HG02678 (cell line): Measurements from ENCODE around the gene TK2.
"Not testable (repeated sequence)": the region's sequence is repeated elsewhere in the genome, so short reads cannot be mapped to it uniquely, and the experiment has no call there.

Experiments
- ATAC-seq: cut with Tn5 transposase; IDR thresholded peaks from one replicate; pipeline ENCODE4 v1.9.1; 2021; ENCODE audit warnings: mild to moderate bottlenecking, moderate library complexity; ENCODE audit not compliant: unreplicated experiment

TK2 gene

DNA sequence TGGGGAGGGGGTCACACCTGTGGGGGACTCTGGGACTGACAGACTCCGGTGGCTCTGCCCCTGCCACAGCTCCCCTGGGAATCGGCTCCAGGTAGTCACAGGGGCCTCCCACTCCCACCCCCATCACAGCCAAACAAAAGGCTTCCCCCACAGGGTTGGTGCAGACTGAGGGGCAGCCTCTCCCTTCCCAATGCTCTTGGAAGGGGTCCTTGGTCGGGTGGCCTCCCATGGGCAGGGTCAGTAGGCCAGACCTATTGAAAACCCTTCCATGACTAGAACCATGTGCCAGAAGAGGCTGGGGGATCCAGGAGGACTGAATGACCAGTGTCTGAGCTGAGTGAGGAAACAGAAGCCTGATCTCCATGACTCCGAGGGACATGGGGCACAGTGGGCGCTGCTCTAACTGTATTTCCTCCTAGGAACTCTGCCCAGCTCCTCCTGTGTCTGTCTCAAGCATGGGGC lies 28.6 kb downstream of the TK2 start:
- ATAC-seq = no peak

DNA sequence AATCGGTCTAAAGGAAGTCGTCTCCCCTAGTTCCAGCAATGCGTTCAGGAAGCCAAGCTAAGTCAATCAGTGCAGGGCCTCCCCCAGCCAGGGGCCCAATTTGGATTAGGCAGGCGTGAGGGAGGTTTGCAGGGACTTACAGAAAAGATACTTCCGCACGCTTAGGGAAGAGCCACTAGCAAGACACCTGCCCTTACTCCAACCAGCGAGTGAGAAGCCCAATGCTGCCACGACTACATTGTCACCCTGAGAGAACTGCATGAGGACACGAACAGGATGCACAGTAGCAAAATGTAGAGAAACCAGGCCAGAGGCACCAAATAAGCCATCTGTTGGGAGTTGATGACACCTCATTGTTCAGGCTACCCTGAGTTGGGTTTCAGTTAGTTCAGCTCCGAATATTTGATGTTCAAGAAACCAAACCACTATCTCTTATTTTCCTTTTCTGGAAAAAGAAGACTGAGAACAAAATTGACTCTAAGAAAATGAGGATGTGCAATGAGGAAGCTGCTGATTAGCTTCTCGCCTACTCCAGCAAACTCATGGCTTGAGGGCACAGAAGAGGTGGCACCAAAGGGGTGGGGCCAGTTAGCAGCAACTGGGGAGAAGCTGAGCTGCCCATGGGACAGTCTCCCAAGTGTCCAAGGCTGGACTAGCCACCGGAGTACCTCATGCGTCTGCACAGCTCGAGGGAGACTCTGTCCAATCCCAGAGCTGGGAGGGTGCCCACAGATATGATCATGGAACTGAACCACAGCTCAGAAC lies 29.3 kb downstream of the TK2 start:
- ATAC-seq = no peak

DNA sequence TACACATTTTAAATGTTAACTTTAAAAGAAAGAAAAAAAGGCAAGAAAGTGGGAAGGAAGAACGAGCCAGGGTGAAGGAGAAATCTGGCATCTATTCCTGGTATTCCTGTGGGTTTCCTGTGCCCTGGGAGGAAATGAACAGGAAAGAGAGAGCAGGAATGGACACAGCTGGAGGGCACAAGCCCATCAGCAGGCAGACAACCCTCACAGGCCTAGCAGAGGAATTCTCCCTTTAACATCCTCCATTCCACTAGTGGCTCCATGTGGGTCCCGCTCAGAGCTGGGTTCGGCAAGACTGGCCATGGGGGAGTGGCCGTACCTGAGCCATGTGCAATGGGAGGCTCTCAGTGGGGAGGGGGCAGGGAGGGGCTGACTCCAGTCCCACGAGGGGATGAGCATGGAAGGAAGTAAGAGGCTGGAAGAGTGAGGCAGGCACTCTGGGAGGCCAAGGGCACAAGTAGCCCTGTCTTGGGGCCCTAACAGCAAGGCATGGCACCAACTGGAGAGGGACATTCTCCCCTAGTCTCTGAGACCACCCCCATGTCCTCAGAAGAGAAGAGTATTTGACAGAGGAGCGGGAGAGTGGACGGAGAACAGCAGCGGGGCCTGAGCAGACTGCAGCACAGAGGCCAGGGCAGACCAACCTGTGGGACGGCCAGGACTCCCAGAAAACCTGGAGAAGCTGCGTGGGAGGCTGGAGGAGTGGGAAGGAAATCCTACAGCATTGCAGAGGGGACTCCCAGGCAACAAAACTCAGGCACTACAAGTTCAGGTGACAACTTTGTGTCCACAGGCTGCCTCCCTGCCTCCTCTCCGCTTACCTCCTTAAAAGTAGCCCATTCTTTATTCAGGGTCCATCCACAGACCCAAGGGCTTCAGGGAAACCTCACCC lies 30.2 kb downstream of the TK2 start:
- no peak for ATAC-seq

DNA sequence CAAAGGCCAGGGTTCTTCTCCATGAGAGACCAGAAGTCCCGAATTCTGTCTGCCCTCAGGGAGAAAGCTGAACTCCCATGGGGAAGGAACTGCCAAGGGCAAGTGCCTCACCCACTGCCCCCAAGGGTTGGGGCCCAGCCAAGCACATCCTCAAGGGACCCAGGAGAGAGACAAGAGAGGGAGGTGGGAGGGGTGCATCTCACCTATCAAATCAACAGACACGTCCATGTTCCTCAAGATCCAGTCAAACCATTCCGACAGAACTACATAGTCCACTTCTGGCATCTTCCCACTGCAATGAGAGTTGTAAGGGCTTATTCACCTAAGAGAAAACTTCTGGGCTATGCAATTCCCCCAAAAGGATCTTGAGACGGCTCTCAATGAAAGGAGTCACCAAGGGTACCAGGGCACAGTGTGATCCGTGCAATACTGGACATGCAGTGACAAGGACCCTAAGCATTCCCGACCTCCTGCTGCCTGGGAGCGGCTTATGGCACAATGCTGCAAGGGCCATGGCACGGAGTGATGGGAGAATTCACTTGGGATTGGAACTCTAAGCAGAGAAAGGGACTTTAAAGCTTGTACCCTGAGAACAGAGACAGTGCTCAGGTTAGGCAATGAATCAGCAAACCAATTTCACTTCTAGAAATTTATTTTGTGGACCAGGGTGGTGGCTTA lies 32.2 kb downstream of the TK2 start:
- no peak for ATAC-seq

DNA sequence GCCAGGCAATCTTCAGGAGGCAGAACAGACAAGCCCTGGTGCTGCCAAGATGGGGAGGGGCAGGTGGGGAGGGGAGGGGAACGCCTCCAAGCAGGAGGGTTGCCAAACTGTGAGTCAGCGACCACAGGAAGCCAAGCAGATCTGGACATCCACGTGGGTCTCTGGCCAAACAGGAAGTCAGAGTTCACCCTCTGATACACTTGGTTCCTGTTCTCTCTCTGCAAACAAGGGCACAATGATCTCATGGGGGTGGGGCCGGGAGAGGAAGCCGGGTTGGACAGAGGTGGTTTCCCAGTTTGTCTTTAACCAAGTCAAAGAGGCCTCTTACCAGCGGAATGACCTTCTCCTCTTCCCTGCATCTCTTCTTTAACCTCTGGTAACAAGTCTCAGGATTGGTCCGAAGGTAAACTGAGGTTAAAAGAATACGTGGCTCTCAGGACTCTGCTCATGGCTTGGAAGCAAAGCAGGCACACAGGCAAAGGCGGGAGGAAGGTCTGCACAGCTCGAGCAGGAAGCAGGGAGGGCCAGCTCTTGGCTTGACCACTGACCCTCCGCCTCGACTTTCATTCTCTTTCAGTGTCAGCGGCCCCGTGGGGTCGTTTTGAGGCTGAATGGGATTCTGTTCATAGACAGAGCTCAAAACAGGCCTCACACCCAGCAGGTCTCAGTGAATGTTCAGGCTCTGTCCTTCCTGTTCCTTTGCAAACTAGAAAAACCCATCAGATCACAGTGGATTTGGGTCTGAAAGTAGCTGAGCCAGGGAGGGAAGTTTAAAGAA lies 32.9 kb downstream of the TK2 start:
- ATAC-seq = peak; percentile 97

DNA sequence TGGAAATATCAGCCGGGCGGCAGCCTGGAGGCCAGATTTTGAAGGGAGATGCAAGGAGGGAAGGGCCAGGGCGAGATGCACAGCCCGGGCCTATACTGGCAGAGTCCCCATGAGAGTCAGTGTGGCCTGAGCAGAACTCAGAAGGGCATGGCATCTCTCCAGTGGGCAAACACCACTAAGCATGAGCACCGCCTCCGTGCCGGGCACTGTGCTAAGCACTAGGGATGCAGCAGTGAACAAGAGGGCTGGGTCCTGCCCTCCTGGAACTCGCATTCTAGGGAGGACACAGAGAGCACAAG lies 33.5 kb downstream of the TK2 start:
- no peak for ATAC-seq

DNA sequence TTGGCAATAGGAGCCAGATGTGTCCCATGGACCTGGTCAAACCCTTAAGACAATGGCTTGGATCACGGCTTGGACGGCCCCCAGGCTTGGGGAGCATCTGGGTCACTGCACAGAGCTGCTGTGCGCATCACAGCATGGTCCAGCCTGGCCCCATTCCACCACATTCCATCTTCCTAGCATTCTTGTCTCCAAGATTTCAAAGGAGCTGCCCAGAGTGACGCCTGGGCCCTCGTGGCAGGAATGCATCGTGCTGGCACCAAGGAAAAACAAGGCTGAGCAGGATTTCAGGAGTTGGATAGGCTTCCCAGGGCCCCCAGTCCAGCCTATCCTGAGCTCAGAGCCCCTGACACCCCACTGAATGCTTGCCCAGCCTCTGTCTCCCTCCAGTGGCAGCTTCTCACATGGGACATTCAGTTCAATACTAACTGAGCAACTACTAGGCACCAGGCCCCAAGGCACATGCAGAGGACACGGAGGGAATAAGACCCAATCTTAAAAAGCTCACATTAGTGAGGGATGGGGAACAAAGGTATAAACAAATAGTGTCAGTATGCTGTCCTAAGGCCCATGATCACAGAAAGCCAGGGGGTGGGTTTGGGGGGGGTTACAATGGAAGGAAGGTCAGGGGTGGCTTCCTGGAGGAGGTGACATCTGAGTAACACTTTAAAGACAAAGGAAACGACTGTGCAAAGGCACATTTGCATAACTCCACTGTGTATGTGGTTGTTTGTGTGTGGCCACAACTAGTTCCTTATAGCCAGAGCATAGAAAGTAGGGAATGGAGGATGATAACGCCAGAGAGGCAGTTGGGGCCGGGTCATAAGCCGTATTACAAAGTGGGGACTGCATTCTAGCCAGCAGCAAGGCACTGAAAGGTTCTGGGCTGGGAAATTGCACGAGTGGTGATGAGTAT lies 34.1 kb downstream of the TK2 start:
- ATAC-seq = no peak

DNA sequence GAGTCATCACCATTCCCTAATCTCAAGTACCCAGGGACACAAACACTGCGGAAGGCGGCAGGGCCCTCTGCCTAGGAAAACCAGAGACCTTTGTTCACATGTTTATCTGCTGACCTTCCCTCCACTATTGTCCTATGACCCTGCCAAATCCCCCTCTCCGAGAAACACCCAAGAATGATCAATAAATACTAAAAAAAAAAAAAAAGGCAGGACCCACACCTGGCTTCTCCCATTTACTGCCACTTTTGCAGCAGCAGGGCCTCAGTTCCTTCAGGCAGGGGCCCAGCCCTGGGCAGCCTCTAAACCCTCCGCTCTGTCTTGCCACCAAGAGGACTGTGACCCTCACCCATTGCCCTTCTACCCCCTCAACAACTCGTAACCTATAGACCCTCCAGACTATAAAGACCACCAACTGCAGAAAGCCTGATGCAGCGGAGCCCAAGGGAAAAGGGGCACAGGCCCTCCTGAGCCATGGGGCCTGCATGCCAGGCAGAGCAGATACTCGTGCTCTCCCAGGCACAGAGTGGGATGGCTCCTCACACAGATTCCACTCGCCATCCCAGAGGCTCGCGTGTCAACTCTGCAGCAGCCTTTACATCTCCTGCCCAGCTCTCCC lies 34.8 kb downstream of the TK2 start:
- not testable (repeated sequence) for ATAC-seq

DNA sequence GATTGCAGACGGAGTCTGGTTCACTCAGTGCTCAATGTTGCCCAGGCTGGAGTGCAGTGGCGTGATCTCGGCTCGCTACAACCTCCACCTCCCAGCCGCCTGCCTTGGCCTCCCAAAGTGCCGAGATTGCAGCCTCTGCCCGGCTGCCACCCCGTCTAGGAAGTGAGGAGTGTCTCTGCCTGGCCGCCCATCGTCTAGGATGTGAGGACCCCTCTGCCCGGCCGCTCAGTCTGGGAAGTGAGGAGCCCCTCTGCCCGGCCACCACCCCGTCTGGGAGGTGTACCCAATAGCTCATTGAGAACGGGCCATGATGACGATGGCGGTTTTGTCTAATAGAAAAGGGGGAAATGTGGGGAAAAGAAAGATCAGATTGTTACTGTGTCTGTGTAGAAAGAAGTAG lies 35.5 kb downstream of the TK2 start:
- not testable (repeated sequence) for ATAC-seq

DNA sequence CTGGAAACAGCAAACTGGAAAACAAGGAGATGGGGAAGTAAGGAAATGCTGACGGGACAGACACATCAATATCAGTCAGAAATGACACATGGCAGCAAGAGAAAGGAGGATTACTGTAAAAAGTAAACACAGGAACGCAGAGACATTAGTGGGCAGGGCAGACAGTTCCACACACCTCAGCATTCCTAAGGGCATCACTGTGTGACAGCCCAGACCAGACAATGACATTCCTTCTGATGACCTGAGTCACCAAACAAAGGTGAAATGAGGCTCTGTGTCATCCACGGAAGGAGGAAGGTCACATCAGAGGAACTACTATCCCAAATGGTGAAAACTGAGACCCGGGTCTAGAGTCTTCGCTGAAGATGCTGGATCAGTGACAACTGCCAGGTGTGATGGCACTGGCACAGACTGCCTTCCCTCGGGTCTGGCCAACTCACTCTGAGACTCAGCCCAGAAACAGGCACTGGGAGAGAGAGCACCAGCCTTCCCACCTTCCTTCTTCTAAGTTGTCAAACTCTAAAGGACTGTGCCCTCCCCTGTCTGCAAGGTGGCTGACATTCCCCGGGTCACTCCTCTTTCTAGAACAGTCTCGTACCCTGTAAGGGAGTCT lies 36.7 kb downstream of the TK2 start:
- no peak for ATAC-seq

DNA sequence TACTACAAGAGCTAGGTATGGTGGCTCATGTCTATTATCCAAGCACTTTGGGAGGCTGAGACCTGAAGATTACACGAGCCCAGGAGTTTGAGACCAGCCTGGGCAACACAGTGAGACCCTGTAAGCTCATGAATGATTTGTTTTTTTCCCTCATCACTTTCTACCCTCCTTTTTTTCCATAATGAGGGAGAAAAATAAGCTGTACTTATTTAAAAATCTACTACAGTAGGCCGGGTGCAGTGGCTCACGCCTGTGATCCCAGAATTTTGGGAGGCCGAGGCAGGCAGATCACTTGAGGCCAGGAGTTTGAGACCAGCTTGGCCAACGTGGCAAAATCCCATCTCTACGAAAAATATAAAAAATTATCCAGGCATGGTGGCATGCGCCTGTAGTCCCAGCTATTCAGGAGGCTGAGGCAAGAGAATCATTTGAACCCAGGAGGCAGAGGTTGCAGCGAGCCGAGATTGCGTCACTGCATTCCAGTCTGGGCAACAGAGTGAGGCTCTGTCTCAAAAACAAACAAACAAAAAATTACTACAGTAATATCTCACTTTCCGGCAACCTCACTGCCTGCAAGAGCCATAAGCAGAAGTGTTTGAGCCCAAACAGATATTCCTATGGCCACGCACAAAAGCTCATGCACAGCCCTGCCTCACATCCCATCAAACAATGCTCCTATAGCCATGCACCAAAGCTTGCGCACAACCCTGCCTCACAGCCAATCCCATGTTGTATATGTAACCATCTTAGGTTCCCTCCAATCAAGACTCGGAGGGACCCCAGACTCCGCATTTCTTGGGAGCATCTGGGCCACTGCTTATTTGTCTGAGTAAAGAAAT lies 37.4 kb downstream of the TK2 start:
- no peak for ATAC-seq

DNA sequence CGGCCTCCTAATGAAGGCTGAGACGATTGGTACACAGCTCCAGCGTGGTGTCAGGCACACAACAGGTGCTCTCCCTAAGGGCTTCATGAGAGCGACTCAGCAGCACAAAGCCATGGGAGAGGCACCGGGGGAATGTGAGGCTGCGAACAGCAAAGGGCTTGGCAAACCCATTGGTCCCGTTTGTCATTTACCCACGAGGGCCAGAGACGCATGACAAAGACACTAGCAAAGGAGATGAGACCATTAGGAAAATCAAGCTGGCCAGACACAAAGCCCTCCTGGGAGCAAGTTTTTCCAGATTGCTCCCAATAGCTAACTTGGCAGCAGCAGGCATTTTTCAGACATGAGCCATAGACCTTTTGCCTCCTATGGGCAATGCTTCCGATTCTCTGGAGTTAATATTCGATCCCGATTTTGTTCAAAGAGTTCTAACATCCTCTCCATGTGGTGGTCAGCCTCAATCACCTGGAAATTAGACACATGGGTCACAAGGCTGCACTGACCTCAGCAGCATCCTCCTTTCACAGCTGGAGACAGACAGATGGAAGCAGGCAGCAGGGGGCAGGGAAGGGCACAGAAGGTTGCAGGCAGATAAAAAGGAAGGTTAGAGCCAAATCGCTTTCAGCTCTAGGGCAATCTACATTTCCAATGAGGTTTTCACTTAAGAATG lies 38.2 kb downstream of the TK2 start:
- no peak for ATAC-seq

DNA sequence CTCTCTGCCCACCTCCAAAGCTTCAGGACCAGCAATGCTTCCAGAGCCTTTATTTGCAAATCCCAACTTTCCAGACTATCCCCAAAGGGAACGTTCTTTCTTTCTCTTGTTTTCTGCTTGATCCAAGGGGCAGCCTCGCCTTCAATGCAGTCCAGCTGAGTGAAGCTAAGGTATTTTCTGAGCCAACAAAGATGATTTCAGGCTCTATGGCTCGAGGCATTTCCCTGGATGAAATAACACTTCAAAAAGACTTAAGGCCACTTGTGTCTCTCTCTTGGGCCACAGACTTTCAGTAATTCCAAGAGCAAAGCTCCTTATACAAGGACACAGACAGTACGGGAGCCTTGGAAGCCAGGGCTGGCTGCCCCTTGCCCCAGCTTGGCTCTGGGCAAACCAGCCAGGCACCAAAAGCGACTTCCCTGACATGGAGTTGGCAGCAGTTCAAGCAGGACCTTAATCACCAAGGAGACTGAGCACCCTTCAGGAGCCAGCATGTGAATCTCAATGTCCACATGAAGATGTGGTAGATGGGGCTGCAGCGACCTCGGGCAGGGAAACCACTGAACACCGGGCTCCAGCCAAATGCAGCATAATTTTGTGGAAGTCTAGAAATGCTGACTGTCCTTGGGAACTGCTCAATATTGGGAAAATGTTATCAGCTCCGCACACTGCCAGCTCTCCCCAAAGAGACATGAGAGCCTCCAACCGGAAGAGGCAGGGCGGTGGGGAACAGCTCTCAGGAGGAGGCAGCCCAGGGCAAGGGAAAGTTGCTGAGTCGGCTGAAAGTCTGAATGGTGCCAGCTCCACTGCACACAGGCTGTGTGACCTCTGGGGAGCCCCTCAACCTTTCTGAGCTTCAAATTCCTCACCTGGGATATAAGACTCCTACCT lies 39.0 kb downstream of the TK2 start:
- no peak for ATAC-seq

DNA sequence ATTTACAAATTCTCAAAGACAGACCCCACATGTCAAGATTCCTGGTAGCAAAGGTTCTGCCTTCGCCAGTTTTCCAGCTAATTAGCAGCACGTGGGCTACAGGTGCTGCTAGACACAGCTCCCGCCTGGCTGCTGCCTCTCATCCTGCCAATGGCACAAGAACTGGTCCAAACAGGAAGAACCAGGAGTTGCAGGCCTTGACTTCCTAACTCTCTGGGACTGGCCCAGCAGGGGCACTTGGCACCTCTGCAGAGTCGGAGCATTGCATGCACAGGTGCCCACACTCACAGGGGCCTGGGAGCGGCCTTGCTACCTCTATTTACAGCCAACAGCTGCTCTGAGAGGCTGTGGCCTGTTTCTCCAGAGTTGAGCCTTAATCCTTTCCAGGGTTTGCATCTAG lies 39.6 kb downstream of the TK2 start:
- ATAC-seq = no peak

DNA sequence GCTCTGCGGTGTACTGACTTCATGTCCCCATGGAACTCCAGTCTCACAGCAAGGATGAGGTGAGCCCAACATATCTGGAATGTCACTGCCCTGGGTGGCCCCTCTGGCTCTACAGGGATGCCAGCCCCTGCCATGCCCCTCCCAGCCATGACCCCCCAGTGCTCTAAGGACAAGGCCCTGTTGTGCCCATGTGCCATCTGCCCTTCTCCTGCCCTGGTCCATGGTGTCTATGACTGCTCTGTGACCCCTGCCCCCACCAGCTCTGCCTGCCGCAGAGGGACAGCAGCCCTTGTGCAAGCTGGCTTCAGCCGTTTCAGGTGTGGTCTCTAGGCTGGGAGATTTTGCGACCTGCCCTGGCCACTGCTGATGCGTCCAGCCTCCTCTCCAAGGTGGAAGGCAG lies 40.3 kb downstream of the TK2 start:
- no peak for ATAC-seq

DNA sequence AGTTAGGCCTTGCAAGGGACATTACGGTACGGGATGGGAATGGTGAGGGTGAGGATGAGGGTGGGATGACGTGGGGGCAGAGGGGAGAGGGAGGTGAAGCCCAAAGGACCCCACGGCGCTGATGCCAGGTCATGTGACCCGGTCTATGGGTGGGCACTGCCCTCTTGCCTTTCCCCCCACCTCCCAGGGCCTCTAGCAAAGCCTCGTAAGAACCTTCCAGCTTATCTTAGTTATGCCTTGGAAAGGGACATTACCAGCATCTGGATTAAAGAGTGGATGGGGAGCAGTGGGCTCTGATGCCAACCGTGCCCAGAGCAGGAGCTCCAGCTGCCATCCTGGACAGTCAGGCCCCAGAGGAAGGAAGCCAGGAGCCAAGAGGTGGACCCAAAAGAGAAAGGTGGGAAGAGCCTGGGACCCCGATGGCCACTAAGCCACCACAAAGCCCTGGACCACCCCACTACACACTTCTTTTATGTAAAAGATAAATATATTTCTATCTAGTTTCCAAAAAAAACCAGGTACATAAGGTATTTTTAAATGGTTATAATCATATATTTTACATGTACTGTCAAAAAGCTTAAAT lies 40.9 kb downstream of the TK2 start:
- ATAC-seq = no peak
